ENCODE measurements around the gene LTBP1. TPM values are rescaled to one million over a fixed set of nuclear protein-coding genes. Genes with fewer than 3 reads are reported as not detected.

The LTBP1 gene
- total and polyA plus RNA-seq, 2 of the 13 experiments (the other 11 are each of a cell fraction or from before 2014, with no cell fraction given): 0.12 to 0.22 TPM

- TF ChIP-seq CTCF (CRISPR knock-in tag; IDR thresholded peaks at IDR 0.05) (peak; percentile 80), ZNF362 (CRISPR knock-in tag; IDR thresholded peaks at IDR 0.05; ENCODE audit: borderline replicate concordance) (no peak), ASH2L (IDR thresholded peaks at IDR 0.05; ENCODE audit: insufficient read length, low read depth, low read length) (no peak), ZNF704 (CRISPR knock-in tag; IDR thresholded peaks at IDR 0.05; ENCODE audit: borderline replicate concordance) (no peak), ZNF180 (CRISPR knock-in tag; IDR thresholded peaks at IDR 0.05; ENCODE audit: borderline replicate concordance, low read depth) (no peak), THRA (CRISPR knock-in tag; IDR thresholded peaks at IDR 0.05; ENCODE audit: borderline replicate concordance) (no peak), ZNF496 (CRISPR knock-in tag; IDR thresholded peaks at IDR 0.05; ENCODE audit: insufficient replicate concordance) (no peak), HOXA5 (CRISPR knock-in tag; IDR thresholded peaks at IDR 0.05) (no peak), KLF12 (CRISPR knock-in tag; IDR thresholded peaks at IDR 0.05; ENCODE audit: borderline replicate concordance) (no peak), NAIF1 (CRISPR knock-in tag; IDR thresholded peaks at IDR 0.05; ENCODE audit: borderline replicate concordance) (no peak), RAD21 (CRISPR knock-in tag; IDR thresholded peaks at IDR 0.05) (peak; percentile 35; the same call in 1 of the 2 replicates), GATAD1 (CRISPR knock-in tag; IDR thresholded peaks at IDR 0.05) (no peak), ZNF772 (CRISPR knock-in tag; IDR thresholded peaks at IDR 0.05) (no peak), ZGPAT (CRISPR knock-in tag; IDR thresholded peaks at IDR 0.05) (no peak), SMC3 (IDR thresholded peaks at IDR 0.05; ENCODE audit: low read length) (peak; percentile 83), ATM (IDR thresholded peaks at IDR 0.05; ENCODE audit: borderline replicate concordance) (no peak), CC2D1A (CRISPR knock-in tag; IDR thresholded peaks at IDR 0.05) (no peak), HOXA3 (CRISPR knock-in tag; IDR thresholded peaks at IDR 0.05) (no peak), ATAD3A (CRISPR knock-in tag; IDR thresholded peaks at IDR 0.05) (no peak)
Measured at GRCh38 chr2:33372940-33373553, 426.3 kb downstream of the LTBP1 start (continued).

All from HepG2 (cell line).